ENCODE measurements around the gene TICRR.

TICRR gene

DNA sequence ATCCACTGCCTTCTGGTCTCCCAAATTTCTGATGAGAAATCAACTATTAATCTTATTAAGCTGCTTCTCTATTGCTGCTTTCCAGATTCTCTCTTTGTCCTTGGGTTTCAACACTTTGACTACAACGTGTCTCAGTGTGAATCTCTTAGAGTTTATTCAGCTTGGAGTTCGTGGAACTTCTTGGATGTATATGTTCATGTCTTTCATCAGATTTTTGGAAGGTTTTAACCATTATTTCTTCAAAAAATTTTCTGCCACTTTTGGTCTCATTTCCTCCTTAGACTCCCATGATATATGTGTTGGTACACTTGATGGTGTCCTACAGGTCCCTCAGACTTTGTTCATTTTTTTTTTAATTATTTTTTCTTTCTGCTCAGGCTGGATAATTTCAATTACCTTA is 36.0 kb downstream of the TICRR start:
- H3K4me3 ChIP-seq (ENCODE audit: low read depth, low read length): no peak overlapping the region
- TF ChIP-seq, protein P1, sequence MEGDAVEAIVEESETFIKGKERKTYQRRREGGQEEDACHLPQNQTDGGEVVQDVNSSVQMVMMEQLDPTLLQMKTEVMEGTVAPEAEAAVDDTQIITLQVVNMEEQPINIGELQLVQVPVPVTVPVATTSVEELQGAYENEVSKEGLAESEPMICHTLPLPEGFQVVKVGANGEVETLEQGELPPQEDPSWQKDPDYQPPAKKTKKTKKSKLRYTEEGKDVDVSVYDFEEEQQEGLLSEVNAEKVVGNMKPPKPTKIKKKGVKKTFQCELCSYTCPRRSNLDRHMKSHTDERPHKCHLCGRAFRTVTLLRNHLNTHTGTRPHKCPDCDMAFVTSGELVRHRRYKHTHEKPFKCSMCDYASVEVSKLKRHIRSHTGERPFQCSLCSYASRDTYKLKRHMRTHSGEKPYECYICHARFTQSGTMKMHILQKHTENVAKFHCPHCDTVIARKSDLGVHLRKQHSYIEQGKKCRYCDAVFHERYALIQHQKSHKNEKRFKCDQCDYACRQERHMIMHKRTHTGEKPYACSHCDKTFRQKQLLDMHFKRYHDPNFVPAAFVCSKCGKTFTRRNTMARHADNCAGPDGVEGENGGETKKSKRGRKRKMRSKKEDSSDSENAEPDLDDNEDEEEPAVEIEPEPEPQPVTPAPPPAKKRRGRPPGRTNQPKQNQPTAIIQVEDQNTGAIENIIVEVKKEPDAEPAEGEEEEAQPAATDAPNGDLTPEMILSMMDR (IDR thresholded peaks at IDR 0.05; ENCODE audit: insufficient read depth, low read depth, low read length, missing control alignments): no peak
- DNase-seq (ENCODE audit: low read depth): no peak

DNA sequence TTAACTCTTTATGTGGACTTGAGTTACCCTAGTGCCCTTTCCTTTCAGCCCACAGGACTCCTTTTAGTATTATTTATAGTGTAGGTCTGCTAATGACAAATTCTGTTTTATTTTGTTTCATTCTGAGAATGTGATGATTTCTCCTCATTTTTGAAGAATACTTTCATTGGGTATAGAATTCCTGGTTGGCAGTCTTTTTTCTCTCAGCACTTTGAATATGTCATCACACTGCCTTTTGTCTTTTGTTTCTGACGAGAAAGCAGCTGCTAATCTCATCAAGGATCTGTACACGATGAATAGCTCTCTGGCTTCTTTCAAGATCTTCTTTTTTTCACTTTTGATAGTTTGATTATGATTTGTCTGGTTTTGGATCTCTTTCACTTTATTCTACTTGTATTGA is 37.8 kb downstream of the TICRR start:
- TF ChIP-seq, protein P1 (IDR thresholded peaks at IDR 0.05; ENCODE audit: insufficient read depth, low read depth, low read length, missing control alignments): no peak
- no peak overlapping the region for H3K4me3 ChIP-seq (ENCODE audit: low read depth, low read length)
- DNase-seq (ENCODE audit: low read depth): no peak

DNA sequence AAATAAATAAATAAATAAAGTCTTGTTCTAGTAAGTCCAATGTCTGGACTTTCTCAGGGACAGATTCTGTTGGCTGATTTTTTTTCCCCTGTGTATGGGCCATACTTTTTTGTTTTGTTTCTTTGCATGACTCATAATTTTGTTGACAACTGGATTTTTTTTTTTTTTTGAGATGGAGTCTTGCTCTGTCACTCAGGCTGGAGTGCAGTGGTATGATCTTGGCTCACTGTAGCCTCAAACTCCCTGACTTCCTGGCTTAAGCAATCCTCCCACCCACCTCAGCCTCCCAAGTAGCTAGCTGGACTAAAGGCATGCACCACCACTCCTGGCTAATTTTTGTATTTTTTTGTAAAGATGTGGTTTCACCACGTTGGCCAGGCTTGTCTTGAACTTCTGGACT is 38.9 kb downstream of the TICRR start:
- H3K4me3 ChIP-seq (ENCODE audit: low read depth, low read length): no peak overlapping the region
- TF ChIP-seq, protein P1 (IDR thresholded peaks at IDR 0.05; ENCODE audit: insufficient read depth, low read depth, low read length, missing control alignments): no peak
- DNase-seq (ENCODE audit: low read depth): no peak

DNA sequence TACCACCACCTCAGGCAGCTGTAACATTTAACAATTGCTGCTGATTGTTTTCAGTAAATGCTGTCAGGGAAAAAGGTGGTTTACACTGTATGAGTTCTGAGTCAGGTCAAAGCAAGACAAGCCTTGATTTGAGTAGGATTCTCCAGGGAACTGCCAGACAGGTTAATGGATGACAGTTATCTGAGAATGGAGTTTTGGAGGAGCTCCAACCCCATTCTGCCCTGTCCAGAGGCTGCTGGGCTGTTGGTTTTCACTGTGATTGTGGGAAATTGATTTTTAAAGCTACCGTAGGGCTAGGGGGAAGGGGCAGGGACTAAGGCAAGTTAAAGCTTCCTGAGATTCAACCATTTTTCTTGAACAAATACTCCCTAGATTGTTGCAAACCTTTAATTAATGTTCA is 39.9 kb downstream of the TICRR start:
- no peak overlapping the region for H3K4me3 ChIP-seq (ENCODE audit: low read depth, low read length)
- TF ChIP-seq, protein P1 (IDR thresholded peaks at IDR 0.05; ENCODE audit: insufficient read depth, low read depth, low read length, missing control alignments): no peak
- DNase-seq (ENCODE audit: low read depth): no peak

DNA sequence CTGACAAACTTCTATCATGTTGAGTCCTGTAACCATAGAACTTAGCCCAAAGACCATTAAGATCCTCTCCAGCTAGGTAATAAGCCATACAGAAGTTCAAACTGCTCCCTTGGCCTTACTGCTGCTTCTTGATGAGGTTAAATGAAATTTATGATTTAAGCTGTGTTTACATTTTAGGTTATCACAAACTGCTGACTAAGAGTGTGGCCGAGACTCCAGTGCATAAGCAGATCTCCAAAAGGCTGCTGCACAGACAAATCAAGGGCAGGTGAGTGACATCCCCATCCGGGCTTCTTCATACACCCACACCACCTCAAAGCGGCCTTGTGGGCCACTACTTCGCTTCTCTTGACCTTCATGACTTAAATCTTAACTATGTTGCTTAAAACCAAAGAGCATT is 41.0 kb downstream of the TICRR start:
- no peak overlapping the region for H3K4me3 ChIP-seq (ENCODE audit: low read depth, low read length)
- TF ChIP-seq, protein P1 (IDR thresholded peaks at IDR 0.05; ENCODE audit: insufficient read depth, low read depth, low read length, missing control alignments): no peak
- DNase-seq (ENCODE audit: low read depth): no peak

DNA sequence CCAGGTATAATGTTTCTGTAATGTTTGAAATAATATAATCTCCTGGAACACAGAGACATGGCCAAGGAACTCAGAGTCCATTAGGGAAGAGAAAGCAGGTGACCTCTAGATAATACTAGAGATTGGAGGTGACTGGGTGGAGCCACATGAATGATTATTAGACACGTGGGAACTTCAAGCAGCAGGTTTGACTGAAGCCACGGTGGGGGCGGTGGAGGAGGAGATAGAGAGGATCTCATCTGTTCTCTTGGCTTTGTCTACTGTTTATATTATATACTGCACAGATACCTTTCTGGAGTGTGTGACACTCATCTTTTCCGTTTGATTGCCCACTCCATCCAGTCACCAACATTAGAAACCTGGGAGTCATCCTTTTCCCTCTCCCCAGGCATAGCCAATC is 46.3 kb downstream of the TICRR start:
- TF ChIP-seq, protein P1 (IDR thresholded peaks at IDR 0.05; ENCODE audit: insufficient read depth, low read depth, low read length, missing control alignments): no peak
- DNase-seq (ENCODE audit: low read depth): no peak

DNA sequence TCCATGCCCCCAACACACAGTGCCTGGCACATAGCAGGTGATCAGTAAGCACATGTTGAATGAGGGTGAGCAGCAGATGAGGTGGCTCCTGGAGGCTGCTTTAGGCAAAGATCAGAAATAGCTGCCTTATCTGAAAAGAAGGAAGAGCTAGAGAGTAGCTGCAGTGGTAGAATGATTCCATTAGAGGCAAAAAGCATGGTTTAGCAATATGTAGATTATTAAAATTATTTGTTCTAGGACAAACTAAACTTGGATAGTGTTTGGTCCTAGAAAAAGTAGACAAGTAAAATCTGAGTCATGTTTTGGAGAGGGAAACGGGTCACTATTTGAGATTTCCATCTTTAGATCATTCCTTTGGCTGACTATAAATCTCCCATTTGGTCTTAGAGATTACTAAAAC is 47.9 kb downstream of the TICRR start:
- no peak for DNase-seq (ENCODE audit: low read depth)
- no peak overlapping the region for H3K4me3 ChIP-seq (ENCODE audit: low read depth, low read length)
- TF ChIP-seq, protein P1 (IDR thresholded peaks at IDR 0.05; ENCODE audit: insufficient read depth, low read depth, low read length, missing control alignments): no peak

More for the DNA sequence above, 46.3 kb downstream of the TICRR start:
- no peak overlapping the region for H3K4me3 ChIP-seq (ENCODE audit: low read depth, low read length)
